ENCODE data around the gene TOMM6. TPM values are rescaled to one million over a fixed set of nuclear protein-coding genes. Genes with fewer than 3 reads are reported as not detected.

The TOMM6 gene
- total RNA-seq, 2 donors from 2014 or later, result 130 to 172 TPM

GRCh38 chr6:41815587-41815986, 28.1 kb downstream of the TOMM6 start:
- H3K9me3 ChIP-seq, result no peaks in the 10 kb centered on the region
- H3K27ac ChIP-seq, result peak overlapping the region in 1 of 2 donors; percentile 8
- TF ChIP-seq CTCF (IDR thresholded peaks at IDR 0.05), result no peak
- peaks cover 0 to 6% of the 10 kb centered on the region in 2 donors for H3K4me1 ChIP-seq
- H3K4me3 ChIP-seq, result no peak overlapping the region
- H3K36me3 ChIP-seq, result no peaks in the 10 kb centered on the region
- no peaks in the 10 kb centered on the region for H3K27me3 ChIP-seq
- DNase-seq (ENCODE audit: low spot score), result no peak

GRCh38 chr6:41818271-41819054, 31.0 kb downstream of the TOMM6 start:
- H3K9me3 ChIP-seq, result no peaks in the 10 kb centered on the region
- DNase-seq (ENCODE audit: low spot score), result no peak
- no peak overlapping the region for H3K4me3 ChIP-seq
- no peaks in the 10 kb centered on the region for H3K36me3 ChIP-seq
- no peak for TF ChIP-seq CTCF (IDR thresholded peaks at IDR 0.05)
- no peak overlapping the region for H3K27ac ChIP-seq
- no peaks in the 10 kb centered on the region for H3K27me3 ChIP-seq
- H3K4me1 ChIP-seq, result peaks cover 0 to 6% of the 10 kb centered on the region in 2 donors

DNA sequence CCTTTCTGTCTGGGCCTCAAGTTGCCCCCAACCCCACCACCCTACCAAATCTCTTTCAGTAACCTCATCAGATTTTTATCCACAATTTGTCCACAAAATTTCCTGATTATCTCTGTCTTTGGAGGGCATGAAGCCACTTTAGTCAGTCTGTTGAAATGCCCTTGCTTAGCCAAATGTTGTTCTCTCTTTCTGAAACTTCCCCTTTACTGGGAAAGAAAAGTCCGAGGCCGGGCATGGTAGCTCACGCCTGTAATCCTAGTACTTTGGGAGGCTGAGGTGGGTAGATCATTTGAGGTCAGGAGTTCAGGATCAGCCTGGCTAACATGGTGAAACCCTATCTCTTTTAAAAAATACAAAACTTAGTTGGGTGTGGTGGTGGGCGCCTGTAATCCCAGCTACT, 33.8 kb downstream of the TOMM6 start:
- Histone ChIP-seq H3K4me3 (no peak overlapping the region), H3K9me3 (no peaks in the 10 kb centered on the region), H3K36me3 (no peaks in the 10 kb centered on the region), H3K4me1 (no peaks in the 10 kb centered on the region), H3K27me3 (no peaks in the 10 kb centered on the region), H3K27ac (no peak overlapping the region)
- no peak for DNase-seq (ENCODE audit: low spot score)
- no peak for TF ChIP-seq CTCF (IDR thresholded peaks at IDR 0.05)

GRCh38 chr6:41822021-41822420, 34.5 kb downstream of the TOMM6 start:
- H3K27me3 ChIP-seq, result no peaks in the 10 kb centered on the region
- no peaks in the 10 kb centered on the region for H3K36me3 ChIP-seq
- TF ChIP-seq CTCF (IDR thresholded peaks at IDR 0.05), result no peak
- DNase-seq (ENCODE audit: low spot score), result no peak
- no peaks in the 10 kb centered on the region for H3K9me3 ChIP-seq
- H3K27ac ChIP-seq, result no peak overlapping the region
- H3K4me3 ChIP-seq, result no peak overlapping the region
- H3K4me1 ChIP-seq, result no peaks in the 10 kb centered on the region

DNA sequence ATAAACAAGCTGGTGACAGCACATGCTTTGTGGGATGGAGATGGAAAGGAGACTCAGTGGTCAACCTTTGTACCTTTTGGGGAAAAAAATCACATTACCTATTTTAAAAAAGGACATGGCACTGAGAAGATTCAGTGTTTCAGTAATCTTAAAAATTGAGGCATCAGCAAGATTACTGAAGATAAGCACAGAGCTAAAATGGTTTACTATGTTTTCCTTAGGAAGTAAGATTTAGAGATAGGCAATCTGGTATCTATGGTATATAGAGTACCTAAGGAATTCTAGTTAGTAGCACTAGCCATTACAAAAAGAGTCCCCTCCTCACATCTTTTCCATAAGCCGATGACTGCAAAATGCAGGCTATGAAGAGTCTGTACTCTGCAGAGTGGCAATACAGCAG, 35.7 kb downstream of the TOMM6 start:
- Histone ChIP-seq H3K4me1 (no peaks in the 10 kb centered on the region), H3K27me3 (no peaks in the 10 kb centered on the region), H3K9me3 (no peaks in the 10 kb centered on the region), H3K27ac (no peak overlapping the region), H3K36me3 (no peaks in the 10 kb centered on the region), H3K4me3 (no peak overlapping the region)
- no peak for TF ChIP-seq CTCF (IDR thresholded peaks at IDR 0.05)
- no peak for DNase-seq (ENCODE audit: low spot score)
